Suppressor macrophage (primary cell): ENCODE data around the gene STX2.
"Not testable (repeated sequence)": the region's sequence is repeated elsewhere in the genome, so short reads cannot be mapped to it uniquely, and the experiment has no call there.

ENCODE experiments used
- DNase-seq, 4 experiments: peaks; one replicate each; pipeline ENCODE4 v3.0.0-alpha.2; 2020 to 2022

Gene STX2

DNA sequence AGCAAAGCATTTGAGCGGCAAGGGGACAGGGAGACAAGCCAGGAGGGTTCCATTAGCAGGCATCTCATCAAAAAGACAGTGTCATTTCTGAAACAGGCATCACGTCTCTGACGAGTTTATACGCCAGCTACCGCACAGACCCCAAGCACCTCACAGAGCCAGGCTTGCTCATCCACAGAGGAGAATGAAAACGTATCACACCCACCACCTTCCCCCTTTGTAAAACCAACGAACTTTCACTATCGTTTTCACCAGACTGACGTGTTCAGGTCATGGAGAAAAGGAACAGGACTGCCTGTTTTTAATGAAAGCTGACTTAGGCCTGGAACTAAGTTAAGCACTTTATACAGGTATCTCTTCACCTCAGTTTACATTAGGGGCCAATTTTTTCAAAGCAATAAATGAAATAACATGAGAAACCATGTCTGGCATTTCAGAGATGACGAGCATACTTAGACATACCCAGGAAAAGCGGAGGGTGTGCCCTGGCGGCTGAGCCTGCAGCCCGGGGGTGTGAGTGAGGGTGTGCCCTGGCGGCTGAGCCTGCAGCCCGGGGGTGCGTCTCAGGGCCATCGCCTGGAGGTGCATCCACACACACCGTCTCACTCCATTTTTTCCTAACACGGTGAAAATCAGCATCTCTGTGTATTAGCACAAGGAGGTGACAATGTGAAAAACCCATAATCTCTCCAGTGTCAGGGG lies 41.9 kb downstream of the STX2 start:
- no peak for DNase-seq

DNA sequence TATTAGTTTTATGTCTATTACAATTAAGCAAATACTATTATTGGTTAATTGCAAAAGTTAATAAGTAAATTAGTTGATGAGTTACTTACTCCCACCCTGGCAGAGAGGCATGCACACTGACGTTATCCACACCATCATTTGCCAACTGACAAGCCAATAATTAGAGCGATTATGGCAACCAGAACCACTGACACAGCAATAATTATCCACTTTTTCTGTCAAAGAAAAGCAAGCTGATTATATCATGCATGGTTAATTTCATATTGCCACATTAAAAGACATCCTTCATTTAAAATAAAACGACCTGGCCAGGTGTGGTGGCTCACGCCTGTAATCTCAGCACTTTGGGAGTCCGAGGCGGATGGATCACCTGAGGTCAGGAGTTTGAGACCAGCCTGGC lies 43.1 kb downstream of the STX2 start:
- no peak for DNase-seq

GRCh38 chr12:130793554-130793849 lies 45.5 kb downstream of the STX2 start:
- no peak for DNase-seq

DNA sequence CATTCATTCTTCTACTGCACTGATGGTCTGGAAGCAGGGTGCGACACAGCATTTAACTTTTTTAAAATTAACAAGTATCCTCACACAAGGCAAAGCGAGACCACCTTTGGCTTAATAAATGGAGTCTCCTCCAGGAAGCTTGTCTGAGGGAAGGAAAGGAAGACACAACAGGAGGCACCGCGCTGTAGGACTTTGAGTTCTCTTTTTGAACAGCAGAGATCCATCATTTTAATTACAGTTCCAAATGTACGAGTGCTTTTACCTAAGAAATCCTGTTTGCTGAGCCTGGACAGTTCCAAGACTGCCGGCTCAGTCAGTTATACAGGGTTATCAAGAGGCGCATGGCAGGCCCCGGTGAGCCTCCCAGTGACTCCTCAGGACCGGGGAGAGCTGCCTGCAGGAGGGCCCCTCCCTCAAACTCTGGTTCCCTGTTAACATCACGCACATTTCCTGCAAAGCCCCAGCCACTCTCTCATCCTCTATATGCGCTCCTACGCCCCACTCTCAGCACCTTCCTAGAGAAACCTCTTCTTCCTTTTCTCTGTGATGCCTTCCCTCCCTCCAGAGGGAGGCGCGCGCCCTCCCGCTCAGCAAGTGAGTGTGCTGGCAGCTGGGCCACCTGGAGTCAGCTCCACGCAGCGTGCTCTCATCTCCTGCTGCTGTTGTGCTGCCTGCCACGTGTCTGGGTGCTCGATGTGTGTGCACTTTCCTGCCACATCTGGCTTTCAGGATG lies 46.1 kb downstream of the STX2 start:
- no peak for DNase-seq

- no peak for DNase-seq
Measured at GRCh38 chr12:130791629-130792028, 47.4 kb downstream of the STX2 start.

- DNase-seq, result no peak
Measured at GRCh38 chr12:130788515-130788914, 50.5 kb downstream of the STX2 start.

GRCh38 chr12:130787445-130788410 lies 51.3 kb downstream of the STX2 start:
- no peak for DNase-seq

GRCh38 chr12:130787041-130787440 lies 52.0 kb downstream of the STX2 start:
- DNase-seq, result no peak

DNA sequence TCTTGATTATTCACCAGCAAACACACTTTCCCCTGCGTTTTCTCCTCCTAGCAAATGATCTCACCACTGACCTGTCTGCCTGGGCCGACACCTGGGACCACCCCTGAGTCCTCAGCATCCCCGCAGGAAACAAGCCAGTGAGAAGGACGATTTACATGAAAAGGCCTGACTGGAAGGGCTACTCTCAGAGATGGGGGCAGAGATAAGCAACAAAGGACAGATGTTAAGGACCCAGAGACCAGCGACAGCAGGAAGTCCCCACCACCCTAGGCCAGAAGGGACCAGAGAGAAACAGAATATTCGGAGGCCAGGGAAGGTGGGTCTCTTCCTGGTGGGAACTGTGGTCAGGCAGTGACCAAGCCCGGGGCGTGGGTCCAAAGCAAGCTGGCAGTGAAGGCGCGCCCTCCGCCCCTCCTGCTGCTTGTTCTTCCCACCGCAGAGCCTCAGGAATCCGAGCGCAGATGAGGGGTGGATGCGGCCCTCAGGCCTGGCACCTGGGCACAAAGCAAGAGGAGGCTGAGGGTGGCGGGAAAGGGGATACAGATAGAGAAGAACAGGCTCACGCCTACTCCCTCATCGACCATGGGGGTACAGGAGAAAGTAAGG lies 55.8 kb downstream of the STX2 start:
- no peak for DNase-seq

DNA sequence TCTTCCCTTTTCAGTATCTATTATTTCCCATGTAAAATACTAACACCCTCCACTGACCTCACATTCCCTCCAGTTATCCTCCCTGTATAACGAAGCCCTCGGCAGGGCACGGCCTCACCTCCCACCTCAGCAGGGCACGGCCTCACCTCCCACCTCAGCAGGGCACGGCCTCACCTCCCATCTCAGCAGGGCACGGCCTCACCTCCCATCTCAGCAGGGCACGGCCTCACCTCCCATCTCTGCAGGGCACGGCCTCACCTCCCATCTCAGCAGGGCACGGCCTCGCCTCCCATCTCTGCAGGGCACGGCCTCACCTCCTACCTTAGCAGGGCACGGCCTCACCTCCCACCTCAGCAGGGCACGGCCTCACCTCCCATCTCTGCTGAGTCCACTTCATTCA lies 56.8 kb downstream of the STX2 start:
- not testable (repeated sequence) for DNase-seq

GRCh38 chr12:130780880-130781575 lies 58.0 kb downstream of the STX2 start:
- no peak for DNase-seq

DNA sequence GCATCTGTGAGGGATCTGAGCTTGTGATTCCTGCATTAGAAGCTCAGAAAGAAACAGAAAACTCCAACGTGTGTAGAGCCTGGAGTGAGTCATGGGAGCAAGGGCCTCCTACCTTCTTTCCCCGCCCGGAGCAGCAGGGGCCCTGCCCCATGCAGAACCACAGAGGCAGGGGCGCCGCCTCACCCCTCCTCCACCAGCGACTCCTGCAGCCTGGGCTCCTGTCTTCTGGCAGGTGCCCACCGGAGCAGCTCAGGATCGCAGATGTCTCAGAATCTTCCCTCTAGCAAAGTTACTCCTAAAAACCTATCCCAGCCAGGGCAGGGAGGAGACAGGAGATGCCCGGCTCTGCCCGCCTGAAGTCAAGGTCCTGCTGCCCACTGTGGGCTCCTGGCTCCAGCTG lies 58.7 kb downstream of the STX2 start:
- no peak for DNase-seq

DNA sequence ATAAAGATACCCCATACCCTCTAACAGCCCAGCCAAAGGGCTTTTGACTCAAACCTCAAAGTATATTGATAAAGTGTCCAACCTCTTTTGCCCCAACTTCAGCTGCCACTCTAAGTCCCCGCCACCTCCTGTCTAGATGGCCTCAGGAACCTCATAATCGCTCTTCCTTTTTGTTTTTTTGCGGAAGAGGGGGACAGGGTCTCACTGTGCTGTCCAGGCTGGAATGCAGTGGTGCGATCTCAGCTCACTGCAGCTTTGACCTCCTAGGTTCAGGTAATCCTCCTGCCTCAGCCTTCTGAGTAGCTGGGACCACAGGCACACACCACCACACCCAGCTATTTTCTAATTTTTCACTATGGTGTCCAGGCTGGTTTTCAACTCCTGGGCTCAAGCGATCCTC lies 60.3 kb downstream of the STX2 start:
- no peak for DNase-seq

DNA sequence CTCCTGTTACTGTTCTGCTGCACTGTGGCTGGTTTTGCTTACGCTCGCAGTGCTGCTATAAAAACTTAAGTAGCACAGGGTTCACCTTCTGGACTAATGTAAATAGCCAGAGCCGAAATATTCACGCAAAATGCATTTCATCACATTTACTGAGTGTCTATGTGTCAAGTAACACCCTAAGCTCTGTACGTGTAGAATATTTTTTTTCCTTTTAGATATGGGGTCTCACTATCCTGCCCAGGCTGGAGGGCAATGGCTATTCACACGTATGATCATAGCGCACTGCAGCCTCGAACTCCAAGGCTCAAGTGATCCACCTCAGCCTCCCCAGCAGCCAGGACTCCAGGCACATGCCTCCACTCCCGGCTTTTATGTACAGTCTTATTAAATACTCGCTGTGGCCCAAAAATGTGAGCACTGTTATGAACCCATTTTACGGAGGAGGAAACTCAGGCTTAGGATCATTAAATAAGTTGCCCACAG lies 62.2 kb downstream of the STX2 start:
- no peak for DNase-seq

DNA sequence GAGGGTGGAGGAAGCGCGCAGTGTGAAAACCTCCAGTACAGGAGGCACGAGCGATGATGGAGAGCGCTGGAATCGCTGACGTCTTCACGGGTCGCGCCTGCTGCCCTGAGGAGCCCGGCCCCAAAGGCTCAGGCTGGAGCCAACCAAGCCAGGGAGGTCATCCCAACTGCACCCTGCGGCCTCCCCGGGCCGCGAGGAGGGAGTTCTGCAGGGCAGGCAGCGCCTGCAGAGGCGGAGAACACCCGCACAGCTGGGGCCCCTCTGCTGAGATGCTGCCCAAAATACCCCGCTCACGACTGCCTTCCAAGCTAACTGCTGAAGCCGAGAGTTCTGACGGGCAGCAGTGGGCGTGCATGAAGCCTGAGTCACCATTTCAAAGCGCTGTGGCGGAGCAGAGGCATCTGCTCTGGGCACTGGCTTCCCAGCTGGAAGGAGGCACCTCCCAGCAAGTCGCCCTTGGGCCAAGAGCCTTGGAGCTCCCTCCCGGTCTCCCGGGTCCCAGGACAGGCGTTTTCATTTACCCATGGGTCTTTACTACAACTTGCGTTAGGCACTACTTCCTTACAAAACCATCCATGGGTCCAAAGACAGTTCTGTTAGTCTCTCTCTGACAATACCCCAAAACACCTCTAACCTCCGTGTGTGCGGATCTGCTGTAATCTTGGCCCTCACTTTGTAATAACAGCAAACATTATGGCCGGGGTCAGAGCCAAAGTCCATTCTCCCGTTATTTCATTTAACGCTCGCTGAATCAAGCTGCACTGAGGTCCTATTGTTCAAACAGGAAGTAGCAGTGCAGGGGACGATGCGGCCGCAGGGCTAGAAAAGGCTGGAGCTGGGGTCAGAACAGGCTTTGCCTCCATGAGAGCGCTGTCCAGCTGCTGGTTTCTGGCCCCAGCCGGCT lies 62.8 kb downstream of the STX2 start:
- peak; percentile 69 to 83 (median 81) for DNase-seq

- no peak for DNase-seq
Measured at GRCh38 chr12:130770413-130771028, 68.5 kb downstream of the STX2 start.

DNA sequence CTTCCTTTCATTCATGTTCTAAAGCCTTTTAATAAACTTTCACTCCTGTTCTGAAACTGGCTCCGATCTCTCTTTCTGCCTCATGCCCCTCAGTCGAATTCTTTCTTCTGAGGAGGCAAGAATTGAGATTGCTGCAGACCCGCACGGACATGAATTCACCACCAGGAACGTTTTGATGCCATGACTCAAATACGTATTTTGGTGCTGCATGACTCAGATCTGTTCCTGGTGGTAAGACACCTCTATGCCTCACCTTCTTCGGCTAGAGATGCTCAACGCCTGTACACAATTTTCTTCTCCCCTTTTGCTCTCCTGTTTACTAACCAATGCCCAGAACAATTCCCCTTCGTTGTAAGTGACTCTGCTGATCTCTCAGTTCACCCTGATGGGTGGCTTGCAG lies 70.9 kb downstream of the STX2 start:
- no peak for DNase-seq

- no peak for DNase-seq
Measured at GRCh38 chr12:130766470-130766869, 72.6 kb downstream of the STX2 start.

DNA sequence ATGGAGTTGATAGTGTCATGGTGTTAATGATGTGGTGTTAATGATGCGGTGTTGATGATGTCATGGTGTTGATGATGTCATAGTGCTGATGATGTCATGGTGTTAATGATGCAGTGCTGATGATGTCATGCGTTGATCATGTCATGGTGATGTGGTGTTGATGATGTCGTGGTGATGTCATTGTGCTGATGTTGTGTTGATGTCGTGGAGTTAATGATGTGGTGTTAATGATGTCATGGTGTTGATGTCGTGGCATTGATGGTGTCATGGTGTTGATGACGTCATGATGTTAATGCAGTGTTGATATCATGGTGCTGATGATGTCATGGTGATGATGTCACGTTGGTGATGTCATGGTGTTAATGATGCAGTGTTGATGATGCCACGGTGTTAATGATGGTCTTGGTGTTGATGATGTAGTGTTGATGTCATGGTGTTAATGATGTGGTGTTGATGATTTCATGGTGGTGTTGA lies 73.8 kb downstream of the STX2 start:
- peak in 3 of 4 experiments; percentile 26 to 29 (median 29) for DNase-seq

DNA sequence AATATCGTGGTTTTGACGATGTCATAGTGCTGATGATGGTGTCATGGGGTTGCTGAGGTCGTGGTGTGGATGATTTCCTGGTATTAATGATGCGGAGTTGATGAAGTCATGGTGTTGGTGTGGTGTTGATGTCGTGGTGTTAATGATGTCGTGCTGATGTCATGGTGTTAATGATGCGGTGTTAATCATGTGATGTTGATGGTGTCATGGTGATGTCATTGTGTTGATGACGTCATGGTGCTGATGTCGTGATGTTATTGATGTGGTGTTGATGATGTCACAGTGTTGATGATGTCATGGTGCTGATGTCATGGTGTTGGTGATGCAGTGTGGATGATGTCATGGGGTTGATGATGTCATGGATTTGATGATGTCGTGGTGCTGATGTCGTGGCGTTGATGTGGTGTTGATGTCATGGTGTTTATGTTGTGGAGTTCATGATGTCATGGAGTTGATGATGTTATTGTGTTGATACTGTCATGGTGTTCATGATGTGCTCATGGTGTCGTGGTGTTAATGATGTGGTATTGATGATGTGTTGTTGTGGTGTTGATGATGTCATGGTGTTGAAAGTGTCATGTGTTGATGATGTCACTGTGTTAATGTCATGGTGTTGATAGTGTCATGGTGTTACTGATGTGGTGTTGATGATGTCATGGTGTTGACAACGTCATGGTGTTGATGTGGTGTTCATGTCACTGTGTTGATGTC lies 74.4 kb downstream of the STX2 start:
- DNase-seq, result peak; percentile 30 to 70 (median 48)
